ENCODE results near the gene ABHD3.
"Not testable (repeated sequence)": the region's sequence is repeated elsewhere in the genome, so short reads cannot be mapped to it uniquely, and the experiment has no call there.

The ABHD3 gene

GRCh38 chr18:21704603-21705364 lies at the start of gene ABHD3:
TSS of gene ABHD3 (minus strand) at chr18:21704774. CDS start at chr18:21704665, 109 bp downstream.
- peak; percentile 92 for DNase-seq

GRCh38 chr18:21747764-21748693 lies 43.5 kb upstream of the ABHD3 start:
- no peak for DNase-seq

- DNase-seq: no peak
Observed at GRCh38 chr18:21747268-21747667, 42.7 kb upstream of the ABHD3 start.

- DNase-seq: no peak
Observed at GRCh38 chr18:21745231-21745630, 40.7 kb upstream of the ABHD3 start.

DNA sequence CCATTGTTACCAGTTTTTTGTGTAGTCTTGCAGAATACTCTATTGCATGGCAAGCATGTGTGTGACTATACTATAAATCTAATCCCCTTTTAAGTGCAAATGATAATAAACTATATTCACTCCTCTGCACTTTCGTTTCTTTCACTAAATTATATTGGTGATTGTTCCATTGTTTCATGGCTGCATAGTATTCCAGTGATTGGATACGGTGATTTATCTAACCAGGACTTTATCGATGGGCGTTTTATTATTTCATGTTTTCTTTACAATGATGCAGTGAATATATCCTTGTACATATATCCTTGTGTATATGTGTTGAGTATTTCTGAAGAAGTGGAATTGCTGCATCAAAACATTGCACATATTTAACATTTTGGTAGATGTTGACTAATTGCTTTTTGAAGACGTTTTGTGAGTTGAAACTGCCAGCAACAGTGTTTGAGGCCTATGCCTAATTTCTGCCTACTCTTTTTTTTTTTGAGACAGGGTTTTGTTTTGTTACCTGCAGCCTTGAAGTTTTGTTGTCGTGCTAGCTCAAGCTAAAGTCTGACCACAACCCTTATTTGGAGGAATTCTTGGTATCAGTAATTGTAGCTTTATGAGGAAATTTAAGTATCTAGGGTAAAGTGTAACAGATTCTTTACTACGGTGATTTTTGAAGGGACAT lies 38.7 kb upstream of the ABHD3 start:
- no peak for DNase-seq

DNA sequence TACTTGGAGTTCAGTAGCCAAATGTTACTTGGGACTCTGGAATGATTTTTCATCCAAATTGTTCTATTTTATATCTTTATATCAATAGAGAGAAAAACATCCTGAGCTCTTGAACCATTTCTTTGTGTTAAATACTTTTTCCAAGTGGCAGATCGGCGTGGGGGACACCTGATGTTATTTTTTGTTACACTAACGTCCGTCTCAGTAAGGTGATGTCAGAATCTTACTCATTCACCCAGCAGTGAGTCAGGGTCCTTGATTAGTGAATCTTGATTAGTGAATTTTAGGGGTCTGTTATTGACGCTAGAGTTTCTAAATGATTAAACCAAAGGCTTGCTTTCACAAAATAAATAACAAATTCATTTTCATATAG lies 37.7 kb upstream of the ABHD3 start:
- peak; percentile 25 for DNase-seq

- peak; percentile 45 for DNase-seq
Observed at GRCh38 chr18:21741562-21742314, 37.2 kb upstream of the ABHD3 start.

DNA sequence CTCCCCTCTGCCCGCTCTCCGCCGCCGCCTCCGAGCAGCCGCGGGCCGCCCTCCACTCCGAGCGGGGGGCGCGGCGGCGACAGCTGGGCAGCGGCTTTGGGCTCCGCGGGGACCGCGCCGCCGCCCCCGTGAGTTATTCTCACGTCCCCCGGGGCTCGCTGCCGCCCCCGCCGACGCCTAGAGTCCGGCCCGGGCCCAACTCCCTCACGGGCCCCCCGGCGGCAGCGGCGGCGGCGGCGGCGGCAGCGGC lies 36.7 kb upstream of the ABHD3 start:
- DNase-seq: no peak

- peak; percentile 98 for DNase-seq
Observed at GRCh38 chr18:21740538-21741311, 36.2 kb upstream of the ABHD3 start, which contains the start of gene MIB1. TSS of gene MIB1 (plus strand) at chr18:21740792. CDS start at chr18:21741584, 792 bp downstream.

DNA sequence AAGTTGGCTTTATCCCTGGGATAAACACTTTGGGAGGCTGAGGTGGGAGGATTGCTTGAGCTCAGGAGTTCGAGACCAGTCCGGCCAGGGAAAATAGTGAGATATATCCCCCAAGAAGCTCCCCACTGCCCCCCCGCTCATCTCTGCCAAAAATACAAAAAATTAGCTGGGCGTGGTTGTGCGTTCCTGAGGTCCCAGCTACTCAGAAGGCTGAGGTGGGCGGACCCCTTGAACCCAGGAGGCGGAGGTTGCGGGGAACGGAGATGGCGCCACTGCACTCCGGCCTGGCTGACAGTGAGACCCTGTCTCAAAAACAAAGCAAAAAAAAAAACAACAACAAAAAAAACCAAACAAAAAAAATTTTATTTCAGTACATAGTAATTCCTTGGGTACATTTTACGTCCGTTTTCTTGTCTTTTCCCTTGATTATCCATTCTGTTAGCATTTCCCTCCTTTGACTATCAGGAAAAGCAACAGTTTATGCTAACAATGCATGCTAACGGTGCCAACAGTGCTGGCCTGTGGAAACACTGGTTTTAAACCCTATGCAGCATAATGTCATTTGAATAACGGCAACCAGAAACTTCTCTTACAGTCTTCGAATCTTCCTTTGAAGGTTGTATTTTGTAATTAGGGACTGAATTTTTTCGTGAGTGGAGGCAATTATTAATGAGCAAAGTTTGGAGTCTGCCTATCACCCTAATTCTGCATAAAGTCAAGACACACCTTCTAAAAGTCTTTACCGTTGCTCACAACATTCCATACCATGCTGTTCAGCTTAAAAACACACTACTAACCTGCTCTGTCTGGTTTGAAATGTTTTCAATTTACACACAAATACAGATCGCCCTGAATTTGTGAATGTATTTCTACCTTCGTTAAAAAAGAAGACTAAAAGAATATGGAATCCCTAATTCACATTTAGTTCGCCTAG lies 35.3 kb upstream of the ABHD3 start:
- DNase-seq: no peak

GRCh38 chr18:21736926-21737325 lies 32.4 kb upstream of the ABHD3 start:
- not testable (repeated sequence) for DNase-seq

DNA sequence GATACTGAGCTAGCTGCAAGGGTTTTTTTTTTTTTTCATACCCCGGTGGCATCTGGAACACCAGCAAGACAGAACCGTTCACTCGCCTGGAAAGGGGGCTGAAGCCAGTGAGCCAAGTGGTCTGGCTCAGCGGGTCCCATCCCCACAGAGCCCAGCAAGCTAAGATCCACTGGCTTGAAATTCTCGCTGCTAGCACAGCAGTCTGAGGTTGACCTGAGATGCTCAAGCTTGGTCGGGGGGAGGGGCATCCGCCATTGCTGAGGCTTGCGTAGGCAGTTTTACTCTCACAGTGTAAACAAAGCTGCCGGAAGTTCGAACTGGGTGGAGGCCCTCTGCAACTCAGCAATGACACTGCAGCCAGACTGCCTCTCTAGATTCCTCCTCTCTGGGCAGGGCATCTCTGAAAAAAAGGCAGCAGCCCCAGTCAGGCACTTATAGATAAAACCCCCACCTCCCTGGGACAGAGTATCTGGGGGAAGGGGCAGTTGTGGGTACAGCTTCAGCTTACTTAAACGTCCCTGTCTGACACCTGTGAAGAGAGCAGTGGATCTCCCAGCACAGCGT lies 31.0 kb upstream of the ABHD3 start:
- peak; percentile 56 for DNase-seq

- no peak for DNase-seq
Observed at GRCh38 chr18:21733011-21733410, 28.4 kb upstream of the ABHD3 start.

DNA sequence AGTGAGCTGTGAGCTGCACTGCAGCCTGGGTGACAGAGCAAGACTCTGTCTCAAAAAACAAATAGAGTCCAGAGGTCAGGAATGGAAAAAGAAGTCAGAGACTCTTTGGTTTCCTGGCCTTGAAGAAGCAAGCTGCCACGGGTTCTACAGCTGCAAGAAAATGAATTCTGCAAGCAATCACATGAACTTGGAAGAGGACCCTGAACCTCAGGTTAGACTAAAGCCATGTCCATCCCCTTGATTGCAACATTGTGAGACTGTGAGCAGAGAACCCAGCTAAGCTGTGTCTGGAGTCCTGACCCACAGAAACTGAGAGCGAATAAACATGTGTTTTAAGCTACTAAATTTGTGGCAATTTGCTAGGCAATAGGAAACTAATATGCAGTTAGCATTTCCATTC lies 23.1 kb upstream of the ABHD3 start:
- no peak for DNase-seq

- DNase-seq: no peak
Observed at GRCh38 chr18:21725201-21725600, 20.6 kb upstream of the ABHD3 start.

DNA sequence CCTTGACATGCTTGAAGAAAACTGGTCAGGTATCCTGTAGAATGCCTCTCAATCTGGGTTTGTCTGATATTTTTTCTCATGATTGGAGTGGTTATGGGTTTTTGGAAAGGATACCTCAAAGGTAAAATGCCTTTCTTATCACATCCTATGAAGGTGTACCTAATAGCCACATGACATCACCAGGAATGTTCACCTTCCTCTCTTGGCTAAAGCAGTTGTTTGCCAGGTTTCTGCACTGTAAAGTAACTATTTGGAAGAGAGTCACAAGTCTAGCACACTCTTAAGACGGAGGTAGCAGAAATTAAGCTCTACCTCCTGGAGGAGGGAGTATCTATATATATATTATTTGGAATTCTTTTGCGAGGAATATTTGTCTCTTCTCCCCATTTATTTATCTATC lies 18.1 kb upstream of the ABHD3 start:
- no peak for DNase-seq

GRCh38 chr18:21714474-21714873 lies 9.9 kb upstream of the ABHD3 start:
- DNase-seq: no peak

GRCh38 chr18:21707130-21707529 lies 2.6 kb upstream of the ABHD3 start:
- DNase-seq: not testable (repeated sequence)

DNA sequence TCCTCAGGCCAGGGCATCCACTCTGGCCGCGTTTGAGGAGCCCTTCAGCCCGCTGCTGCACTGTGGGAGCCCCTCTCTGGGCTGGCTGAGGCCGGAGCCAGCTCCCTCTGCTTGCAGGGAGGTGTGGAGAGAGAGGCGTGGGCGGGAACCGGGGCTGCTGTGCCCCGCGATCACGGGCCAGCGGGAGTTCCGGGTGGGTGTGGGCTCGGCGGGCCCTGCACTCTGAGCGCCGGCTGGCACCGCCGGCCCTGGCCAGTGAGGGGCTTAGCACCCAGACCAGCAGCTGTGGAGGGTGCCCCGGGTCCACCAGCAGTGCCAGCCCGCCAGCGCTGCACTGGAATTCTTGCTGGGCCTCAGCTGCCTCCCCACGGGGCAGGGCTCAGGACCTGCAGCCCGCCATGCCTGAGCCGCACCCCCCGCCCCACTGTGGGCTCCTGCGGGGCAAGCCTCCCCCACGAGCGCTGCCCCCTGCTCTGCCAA lies 1.9 kb upstream of the ABHD3 start:
- DNase-seq: no peak

DNA sequence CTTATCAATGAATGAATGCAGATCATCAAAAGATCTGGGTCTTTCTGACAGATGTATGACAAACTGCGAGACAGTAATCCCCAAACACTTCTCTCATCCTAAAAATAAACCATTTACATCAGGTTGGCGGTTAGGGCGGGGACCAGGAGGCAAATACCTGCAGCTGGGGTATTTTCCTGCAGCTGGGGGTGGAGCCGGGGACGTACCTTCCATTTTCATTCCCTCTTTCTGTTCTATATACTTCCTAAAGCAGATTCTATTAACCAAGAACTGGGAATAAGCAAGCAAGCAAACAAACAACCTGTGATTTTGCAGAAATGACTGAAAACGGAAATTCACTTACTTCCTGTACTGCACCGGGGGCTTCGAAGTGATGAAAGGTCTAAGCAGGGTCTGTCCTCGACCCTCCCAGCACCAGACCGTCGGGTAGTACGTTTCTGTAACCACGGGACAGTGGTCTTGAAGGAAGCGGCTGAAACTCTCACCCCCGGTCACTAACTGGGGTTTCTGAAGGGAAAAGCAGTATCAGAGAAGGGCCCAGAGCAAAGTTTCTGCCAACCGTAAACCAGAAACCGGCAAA lies 1.2 kb downstream of the ABHD3 start:
- DNase-seq: no peak

Measured in EL (cell line).